NCI-H524 treated with DMSO at 0.1 percent for 48 hours (cell line): Measurements from ENCODE around the gene MNAT1.
"Not testable (repeated sequence)": the region's sequence is repeated elsewhere in the genome, so short reads cannot be mapped to it uniquely, and the experiment has no call there.

Experiments
- DNase-seq: peaks from one replicate; lab custom pipeline; 2025; lab: John Stamatoyannopoulos, UW

MNAT1 gene

GRCh38 chr14:60882219-60882618 is 147.7 kb downstream of the MNAT1 start:
- DNase-seq, result no peak

GRCh38 chr14:60884134-60884533 is 149.6 kb downstream of the MNAT1 start:
- no peak for DNase-seq

- DNase-seq, result not testable (repeated sequence)
Measured at GRCh38 chr14:60890636-60891035, 156.1 kb downstream of the MNAT1 start.

GRCh38 chr14:60893911-60894310 is 159.3 kb downstream of the MNAT1 start:
- DNase-seq, result no peak

GRCh38 chr14:60904381-60904780 is 169.8 kb downstream of the MNAT1 start:
- no peak for DNase-seq

- DNase-seq, result no peak
Measured at GRCh38 chr14:60905923-60906322, 171.4 kb downstream of the MNAT1 start.

GRCh38 chr14:60915781-60916180 is 181.2 kb downstream of the MNAT1 start:
- DNase-seq, result no peak

GRCh38 chr14:60922050-60922449 is 187.5 kb downstream of the MNAT1 start:
- DNase-seq, result no peak

- no peak for DNase-seq
Measured at GRCh38 chr14:60925286-60925685, 190.7 kb downstream of the MNAT1 start.

GRCh38 chr14:60926002-60926401 is 191.4 kb downstream of the MNAT1 start:
- no peak for DNase-seq

GRCh38 chr14:60931218-60931617 is 196.7 kb downstream of the MNAT1 start:
- DNase-seq, result no peak

- DNase-seq, result no peak
Measured at GRCh38 chr14:60933920-60934655, 199.5 kb downstream of the MNAT1 start.

- DNase-seq, result no peak
Measured at GRCh38 chr14:60935319-60935718, 200.8 kb downstream of the MNAT1 start.

GRCh38 chr14:60943637-60944032 is 209.1 kb downstream of the MNAT1 start:
- no peak for DNase-seq

- no peak for DNase-seq
Measured at GRCh38 chr14:60944204-60944603, 209.6 kb downstream of the MNAT1 start.

- DNase-seq, result no peak
Measured at GRCh38 chr14:60945984-60946383, 211.4 kb downstream of the MNAT1 start.

GRCh38 chr14:60946773-60947172 is 212.2 kb downstream of the MNAT1 start:
- no peak for DNase-seq

- no peak for DNase-seq
Measured at GRCh38 chr14:60951776-60952435, 217.3 kb downstream of the MNAT1 start.

GRCh38 chr14:60956202-60956601 is 221.6 kb downstream of the MNAT1 start:
- DNase-seq, result no peak

GRCh38 chr14:60956632-60957031 is 222.1 kb downstream of the MNAT1 start:
- no peak for DNase-seq

GRCh38 chr14:60958146-60958545 is 223.6 kb downstream of the MNAT1 start:
- no peak for DNase-seq

- no peak for DNase-seq
Measured at GRCh38 chr14:60963761-60964160, 229.2 kb downstream of the MNAT1 start.

GRCh38 chr14:60964904-60965303 is 230.3 kb downstream of the MNAT1 start:
- DNase-seq, result no peak

GRCh38 chr14:60965402-60965801 is 230.8 kb downstream of the MNAT1 start:
- no peak for DNase-seq
